ENCODE results near the gene SRGAP1.
A peak's percentile ranks its signal among the peaks of the same experiment; 100 is the strongest.
"Not testable (repeated sequence)": the region's sequence is repeated elsewhere in the genome, so short reads cannot be mapped to it uniquely, and the experiment has no call there.

Gene SRGAP1

DNA sequence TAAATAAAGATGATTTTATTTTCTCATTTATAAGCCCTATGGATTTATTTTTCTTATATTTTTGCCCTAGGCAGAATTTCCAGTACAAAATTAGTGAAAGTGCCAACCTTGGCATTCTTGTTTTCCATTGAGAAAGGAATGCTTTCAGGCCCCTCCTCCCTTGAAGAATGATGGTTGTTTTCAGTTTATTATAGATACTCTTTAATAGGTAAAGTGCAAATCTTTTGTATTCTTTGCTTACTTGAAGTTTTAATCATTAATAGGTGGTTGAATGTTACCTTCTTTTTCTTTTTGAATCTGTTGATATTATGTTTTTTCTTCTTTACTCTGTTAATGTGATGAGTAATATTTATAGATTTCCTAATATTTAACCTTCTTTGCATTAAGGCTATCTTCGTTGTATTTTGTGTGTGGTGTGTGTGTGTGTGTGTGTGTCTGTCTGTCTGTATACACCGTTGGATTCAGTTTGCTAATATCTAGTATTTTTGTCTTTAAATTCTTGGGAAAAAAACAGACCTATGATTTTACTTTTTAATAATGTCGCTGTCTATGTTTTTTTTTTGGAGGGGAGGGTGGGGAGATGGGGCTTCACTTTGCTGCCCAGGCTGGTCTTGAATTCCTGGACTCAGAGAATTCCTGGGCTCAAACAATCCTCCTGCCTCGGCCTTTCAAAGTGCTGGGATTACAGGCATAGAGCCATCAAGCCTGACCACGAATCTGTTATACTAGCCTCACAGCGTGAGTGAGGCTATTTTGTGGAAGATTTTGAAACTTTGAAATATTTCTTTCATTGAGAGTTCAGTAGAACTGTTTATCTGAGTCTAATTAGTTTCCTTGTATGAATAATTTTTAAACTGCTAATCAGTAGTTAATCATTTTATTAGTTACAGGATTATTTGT is 13.5 kb downstream of the SRGAP1 start:
- TF ChIP-seq, protein P1, sequence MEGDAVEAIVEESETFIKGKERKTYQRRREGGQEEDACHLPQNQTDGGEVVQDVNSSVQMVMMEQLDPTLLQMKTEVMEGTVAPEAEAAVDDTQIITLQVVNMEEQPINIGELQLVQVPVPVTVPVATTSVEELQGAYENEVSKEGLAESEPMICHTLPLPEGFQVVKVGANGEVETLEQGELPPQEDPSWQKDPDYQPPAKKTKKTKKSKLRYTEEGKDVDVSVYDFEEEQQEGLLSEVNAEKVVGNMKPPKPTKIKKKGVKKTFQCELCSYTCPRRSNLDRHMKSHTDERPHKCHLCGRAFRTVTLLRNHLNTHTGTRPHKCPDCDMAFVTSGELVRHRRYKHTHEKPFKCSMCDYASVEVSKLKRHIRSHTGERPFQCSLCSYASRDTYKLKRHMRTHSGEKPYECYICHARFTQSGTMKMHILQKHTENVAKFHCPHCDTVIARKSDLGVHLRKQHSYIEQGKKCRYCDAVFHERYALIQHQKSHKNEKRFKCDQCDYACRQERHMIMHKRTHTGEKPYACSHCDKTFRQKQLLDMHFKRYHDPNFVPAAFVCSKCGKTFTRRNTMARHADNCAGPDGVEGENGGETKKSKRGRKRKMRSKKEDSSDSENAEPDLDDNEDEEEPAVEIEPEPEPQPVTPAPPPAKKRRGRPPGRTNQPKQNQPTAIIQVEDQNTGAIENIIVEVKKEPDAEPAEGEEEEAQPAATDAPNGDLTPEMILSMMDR (conservative IDR thresholded peaks at IDR 0.05), result no peak
- no peak overlapping the region for H3K27ac ChIP-seq

DNA sequence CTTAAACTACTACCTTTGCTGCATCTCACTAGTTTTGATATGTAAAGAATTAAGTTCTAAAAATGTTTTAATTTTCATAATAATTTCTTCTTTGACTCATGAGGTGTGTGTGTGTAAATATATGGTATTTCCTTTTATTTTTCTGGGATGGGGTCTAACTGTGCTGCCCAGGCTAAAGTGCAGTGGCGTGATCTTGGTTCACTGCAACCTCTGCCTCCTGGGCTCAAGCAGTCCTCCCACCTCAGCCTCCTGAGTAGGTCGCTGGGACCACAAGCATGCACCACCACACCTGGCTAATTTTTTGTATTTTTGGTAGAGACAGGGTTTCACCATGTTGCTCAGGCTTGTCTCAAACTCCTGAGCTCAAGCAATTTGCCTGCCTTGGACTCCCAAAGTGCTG is 15.4 kb downstream of the SRGAP1 start:
- not testable (repeated sequence) for H3K27ac ChIP-seq

DNA sequence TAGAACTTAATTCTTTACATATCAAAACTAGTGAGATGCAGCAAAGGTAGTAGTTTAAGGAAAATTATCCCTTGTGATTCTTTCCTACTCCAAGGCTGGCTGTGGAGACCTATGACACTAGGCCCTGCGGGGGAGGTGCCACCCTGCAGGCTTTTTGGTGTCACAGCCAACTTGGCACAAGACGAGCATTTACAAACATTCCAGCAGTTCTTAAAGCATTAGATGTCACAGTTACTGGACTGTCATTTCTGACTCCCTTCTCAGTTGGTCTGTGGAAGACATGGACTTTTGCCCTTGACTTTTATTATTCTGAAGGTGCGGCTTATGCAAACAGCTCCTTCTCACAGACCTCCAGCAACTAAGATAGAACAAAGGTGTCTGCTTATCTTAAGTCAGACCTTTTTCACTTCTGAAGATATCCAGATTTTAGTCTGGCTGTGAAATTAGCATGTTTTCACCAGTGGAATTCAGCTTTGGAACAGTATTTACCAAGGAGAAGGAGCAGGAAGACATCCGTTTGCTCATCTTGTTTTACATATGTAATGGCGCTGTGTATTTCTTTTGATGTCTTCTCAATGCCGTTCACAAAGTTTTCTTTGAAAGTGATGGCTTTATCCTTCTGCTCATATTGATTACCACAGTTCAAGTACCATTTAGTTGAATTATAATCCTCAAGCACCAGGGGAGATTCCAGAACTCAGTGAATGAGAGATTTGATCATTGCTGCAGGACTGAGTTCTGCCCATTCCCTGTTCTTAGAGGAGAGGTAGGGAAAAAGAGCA is 17.9 kb downstream of the SRGAP1 start:
- TF ChIP-seq, protein P1 (conservative IDR thresholded peaks at IDR 0.05), result no peak
- peak overlapping the region; percentile 66 for H3K27ac ChIP-seq

DNA sequence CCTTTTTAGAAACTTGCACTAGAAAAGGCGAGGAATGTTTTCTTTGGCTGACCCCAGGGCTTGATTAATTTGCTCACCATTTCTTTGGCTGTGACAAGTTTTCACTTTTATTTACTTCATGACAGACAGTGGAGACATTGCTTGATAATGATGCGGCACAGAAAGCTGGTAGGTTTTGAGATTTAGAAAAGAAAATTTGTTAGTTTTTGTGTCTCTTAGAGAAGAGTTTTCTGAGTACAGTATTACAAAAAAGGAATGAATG is 18.4 kb downstream of the SRGAP1 start:
- TF ChIP-seq, protein P1 (conservative IDR thresholded peaks at IDR 0.05), result no peak
- H3K27ac ChIP-seq, result peak overlapping the region; percentile 66

DNA sequence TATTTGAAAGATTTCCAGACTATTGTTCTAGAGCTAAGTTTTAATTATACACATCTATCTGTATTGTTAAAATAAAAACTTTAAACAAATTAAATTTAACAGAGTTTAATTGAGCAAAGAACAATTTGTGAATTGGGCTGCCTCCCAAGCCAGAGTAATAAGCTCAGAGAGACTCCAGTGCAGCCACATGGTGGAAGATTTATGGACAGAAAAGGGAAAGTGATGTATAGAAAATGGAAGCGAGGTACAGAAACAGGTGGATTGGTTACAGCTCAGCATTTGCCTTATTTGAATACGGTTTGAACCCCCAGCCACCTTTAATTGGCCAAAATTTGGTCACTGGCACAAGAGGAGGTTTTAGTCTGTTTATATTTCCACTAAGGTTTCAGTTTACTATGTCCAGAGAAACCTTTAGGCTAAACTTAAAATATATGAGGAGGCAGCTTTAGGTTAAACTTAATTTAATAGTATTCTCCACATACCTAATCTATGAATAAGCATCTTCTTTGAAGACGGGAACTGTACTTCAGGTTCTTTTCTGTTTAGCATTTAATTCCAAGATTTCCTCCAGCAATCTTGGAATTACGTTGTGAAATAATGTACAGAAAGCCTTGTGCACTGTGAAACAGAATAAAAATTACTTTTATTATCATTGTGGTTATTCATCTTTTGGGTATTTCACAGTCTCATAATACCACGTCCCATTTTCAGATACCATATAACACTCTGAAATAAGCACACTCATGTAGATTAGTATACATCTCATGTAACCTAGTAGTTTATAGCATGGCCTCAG is 19.4 kb downstream of the SRGAP1 start:
- TF ChIP-seq, protein P1 (conservative IDR thresholded peaks at IDR 0.05), result no peak
- H3K27ac ChIP-seq, result peak overlapping the region; percentile 66

DNA sequence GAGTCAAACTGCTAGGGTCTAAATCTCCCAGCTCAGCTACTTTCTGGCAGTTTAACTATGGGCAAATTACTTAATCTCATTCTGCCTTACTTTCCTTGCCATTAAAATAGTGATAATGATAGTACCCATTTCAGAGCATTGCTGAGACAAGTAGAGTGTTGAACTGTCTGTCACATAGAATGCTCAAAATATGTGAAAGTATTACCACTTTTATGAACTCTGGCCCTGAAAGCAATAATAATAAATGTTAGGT is 19.9 kb downstream of the SRGAP1 start:
- no peak overlapping the region for H3K27ac ChIP-seq
- TF ChIP-seq, protein P1 (conservative IDR thresholded peaks at IDR 0.05), result no peak

- no peak overlapping the region for H3K27ac ChIP-seq
Observed at GRCh38 chr12:63865448-63865847, 20.9 kb downstream of the SRGAP1 start.

More at GRCh38 chr12:63865448-63865847, 20.9 kb downstream of the SRGAP1 start:
- TF ChIP-seq, protein P1 (conservative IDR thresholded peaks at IDR 0.05), result no peak

Data from VCaP (cell line).